Liver (tissue), 3 donors: ENCODE measurements around the gene VN1R5.

Experiments used
- HNF4A ChIP-seq, 2 donors: conservative IDR thresholded peaks; 2 replicates each; pipeline ENCODE4 v1.6.1; 2016; ENCODE audit warnings: antibody characterized with exemption in 2 of 2, mild to moderate bottlenecking in 2 of 2
- SP1 ChIP-seq: IDR thresholded peaks from 2 replicates; pipeline ENCODE4 v1.6.1; 2018; ENCODE audit warnings: antibody characterized with exemption, mild to moderate bottlenecking
- TF ChIP-seq, protein P1 (sequence below): fragments of 150-350 bp; IDR thresholded peaks from 2 replicates; pipeline ENCODE4 v1.5.1; 2017; ENCODE audit warnings: improper control_type of control experiment, low read depth, low read length; ENCODE audit not compliant: missing input control
- donor health status: healthy.
- donor health status: healthy.

- TF ChIP-seq HNF4A (conservative IDR thresholded peaks at IDR 0.05) (no peak), SP1 (no peak)
- TF ChIP-seq, protein P1, sequence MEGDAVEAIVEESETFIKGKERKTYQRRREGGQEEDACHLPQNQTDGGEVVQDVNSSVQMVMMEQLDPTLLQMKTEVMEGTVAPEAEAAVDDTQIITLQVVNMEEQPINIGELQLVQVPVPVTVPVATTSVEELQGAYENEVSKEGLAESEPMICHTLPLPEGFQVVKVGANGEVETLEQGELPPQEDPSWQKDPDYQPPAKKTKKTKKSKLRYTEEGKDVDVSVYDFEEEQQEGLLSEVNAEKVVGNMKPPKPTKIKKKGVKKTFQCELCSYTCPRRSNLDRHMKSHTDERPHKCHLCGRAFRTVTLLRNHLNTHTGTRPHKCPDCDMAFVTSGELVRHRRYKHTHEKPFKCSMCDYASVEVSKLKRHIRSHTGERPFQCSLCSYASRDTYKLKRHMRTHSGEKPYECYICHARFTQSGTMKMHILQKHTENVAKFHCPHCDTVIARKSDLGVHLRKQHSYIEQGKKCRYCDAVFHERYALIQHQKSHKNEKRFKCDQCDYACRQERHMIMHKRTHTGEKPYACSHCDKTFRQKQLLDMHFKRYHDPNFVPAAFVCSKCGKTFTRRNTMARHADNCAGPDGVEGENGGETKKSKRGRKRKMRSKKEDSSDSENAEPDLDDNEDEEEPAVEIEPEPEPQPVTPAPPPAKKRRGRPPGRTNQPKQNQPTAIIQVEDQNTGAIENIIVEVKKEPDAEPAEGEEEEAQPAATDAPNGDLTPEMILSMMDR = no peak
Observed at GRCh38 chr1:247212627-247213617, 43.0 kb upstream of the VN1R5 start.
